ENCODE data around the gene KRT16. TPM values are rescaled to one million over a fixed set of nuclear protein-coding genes. Genes with fewer than 3 reads are reported as not detected.

Gene KRT16
- total and polyA plus RNA-seq, 2 of the 8 experiments (the other 6 are each of a cell fraction or from before 2014, with no cell fraction given) = not detected

DNA sequence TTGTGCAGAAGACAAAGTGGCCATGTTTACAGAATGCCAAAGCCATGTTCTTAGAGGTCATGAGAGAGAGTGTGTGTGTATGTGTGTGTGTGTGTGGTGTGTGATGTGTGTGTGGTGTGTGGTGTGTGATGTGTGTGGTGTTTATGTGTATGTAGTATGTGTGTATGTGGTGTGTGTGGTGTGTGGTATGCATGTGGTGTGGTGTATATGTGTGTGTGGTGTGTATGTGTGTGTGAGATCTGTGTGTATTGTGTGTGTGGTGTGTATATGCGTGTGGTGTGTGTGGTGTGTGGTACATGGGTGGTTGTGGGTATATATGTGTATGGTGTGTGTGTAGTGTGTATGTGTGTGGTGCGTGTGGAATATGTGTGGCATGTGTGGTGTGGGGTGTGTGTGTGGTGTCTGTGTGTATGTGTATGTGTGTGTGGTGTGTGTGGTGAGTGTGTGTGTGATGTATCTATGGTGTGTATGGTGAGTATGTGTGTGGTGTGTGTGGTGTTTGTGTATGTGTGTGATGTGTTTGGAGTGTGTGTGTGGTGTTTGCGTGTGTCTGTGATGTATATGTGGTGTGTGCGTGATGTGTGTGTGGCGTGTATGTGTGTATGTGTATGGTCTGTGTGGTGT, 20.0 kb upstream of the KRT16 start (continued):
- TF ChIP-seq, protein P1, sequence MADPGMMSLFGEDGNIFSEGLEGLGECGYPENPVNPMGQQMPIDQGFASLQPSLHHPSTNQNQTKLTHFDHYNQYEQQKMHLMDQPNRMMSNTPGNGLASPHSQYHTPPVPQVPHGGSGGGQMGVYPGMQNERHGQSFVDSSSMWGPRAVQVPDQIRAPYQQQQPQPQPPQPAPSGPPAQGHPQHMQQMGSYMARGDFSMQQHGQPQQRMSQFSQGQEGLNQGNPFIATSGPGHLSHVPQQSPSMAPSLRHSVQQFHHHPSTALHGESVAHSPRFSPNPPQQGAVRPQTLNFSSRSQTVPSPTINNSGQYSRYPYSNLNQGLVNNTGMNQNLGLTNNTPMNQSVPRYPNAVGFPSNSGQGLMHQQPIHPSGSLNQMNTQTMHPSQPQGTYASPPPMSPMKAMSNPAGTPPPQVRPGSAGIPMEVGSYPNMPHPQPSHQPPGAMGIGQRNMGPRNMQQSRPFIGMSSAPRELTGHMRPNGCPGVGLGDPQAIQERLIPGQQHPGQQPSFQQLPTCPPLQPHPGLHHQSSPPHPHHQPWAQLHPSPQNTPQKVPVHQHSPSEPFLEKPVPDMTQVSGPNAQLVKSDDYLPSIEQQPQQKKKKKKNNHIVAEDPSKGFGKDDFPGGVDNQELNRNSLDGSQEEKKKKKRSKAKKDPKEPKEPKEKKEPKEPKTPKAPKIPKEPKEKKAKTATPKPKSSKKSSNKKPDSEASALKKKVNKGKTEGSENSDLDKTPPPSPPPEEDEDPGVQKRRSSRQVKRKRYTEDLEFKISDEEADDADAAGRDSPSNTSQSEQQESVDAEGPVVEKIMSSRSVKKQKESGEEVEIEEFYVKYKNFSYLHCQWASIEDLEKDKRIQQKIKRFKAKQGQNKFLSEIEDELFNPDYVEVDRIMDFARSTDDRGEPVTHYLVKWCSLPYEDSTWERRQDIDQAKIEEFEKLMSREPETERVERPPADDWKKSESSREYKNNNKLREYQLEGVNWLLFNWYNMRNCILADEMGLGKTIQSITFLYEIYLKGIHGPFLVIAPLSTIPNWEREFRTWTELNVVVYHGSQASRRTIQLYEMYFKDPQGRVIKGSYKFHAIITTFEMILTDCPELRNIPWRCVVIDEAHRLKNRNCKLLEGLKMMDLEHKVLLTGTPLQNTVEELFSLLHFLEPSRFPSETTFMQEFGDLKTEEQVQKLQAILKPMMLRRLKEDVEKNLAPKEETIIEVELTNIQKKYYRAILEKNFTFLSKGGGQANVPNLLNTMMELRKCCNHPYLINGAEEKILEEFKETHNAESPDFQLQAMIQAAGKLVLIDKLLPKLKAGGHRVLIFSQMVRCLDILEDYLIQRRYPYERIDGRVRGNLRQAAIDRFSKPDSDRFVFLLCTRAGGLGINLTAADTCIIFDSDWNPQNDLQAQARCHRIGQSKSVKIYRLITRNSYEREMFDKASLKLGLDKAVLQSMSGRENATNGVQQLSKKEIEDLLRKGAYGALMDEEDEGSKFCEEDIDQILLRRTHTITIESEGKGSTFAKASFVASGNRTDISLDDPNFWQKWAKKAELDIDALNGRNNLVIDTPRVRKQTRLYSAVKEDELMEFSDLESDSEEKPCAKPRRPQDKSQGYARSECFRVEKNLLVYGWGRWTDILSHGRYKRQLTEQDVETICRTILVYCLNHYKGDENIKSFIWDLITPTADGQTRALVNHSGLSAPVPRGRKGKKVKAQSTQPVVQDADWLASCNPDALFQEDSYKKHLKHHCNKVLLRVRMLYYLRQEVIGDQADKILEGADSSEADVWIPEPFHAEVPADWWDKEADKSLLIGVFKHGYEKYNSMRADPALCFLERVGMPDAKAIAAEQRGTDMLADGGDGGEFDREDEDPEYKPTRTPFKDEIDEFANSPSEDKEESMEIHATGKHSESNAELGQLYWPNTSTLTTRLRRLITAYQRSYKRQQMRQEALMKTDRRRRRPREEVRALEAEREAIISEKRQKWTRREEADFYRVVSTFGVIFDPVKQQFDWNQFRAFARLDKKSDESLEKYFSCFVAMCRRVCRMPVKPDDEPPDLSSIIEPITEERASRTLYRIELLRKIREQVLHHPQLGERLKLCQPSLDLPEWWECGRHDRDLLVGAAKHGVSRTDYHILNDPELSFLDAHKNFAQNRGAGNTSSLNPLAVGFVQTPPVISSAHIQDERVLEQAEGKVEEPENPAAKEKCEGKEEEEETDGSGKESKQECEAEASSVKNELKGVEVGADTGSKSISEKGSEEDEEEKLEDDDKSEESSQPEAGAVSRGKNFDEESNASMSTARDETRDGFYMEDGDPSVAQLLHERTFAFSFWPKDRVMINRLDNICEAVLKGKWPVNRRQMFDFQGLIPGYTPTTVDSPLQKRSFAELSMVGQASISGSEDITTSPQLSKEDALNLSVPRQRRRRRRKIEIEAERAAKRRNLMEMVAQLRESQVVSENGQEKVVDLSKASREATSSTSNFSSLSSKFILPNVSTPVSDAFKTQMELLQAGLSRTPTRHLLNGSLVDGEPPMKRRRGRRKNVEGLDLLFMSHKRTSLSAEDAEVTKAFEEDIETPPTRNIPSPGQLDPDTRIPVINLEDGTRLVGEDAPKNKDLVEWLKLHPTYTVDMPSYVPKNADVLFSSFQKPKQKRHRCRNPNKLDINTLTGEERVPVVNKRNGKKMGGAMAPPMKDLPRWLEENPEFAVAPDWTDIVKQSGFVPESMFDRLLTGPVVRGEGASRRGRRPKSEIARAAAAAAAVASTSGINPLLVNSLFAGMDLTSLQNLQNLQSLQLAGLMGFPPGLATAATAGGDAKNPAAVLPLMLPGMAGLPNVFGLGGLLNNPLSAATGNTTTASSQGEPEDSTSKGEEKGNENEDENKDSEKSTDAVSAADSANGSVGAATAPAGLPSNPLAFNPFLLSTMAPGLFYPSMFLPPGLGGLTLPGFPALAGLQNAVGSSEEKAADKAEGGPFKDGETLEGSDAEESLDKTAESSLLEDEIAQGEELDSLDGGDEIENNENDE (IDR thresholded peaks at IDR 0.05; ENCODE audit: insufficient replicate concordance, low read length) = no peak
- no peak for TF ChIP-seq RXRA (IDR thresholded peaks at IDR 0.05; ENCODE audit: insufficient read depth, low read depth, low read length)
- TF ChIP-seq, protein P2, sequence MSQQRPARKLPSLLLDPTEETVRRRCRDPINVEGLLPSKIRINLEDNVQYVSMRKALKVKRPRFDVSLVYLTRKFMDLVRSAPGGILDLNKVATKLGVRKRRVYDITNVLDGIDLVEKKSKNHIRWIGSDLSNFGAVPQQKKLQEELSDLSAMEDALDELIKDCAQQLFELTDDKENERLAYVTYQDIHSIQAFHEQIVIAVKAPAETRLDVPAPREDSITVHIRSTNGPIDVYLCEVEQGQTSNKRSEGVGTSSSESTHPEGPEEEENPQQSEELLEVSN (IDR thresholded peaks at IDR 0.05) = no peak
- no peak for TF ChIP-seq CHD2 (IDR thresholded peaks at IDR 0.05; ENCODE audit: low read length)
- TF ChIP-seq CREB1 (IDR thresholded peaks at IDR 0.05) = no peak
- TF ChIP-seq NANOG (IDR thresholded peaks at IDR 0.05; ENCODE audit: insufficient read depth, low read depth, low read length, poor library complexity, severe bottlenecking) = no peak
- no peak for TF ChIP-seq CBX5 (IDR thresholded peaks at IDR 0.05; ENCODE audit: low read depth, low read length)
- no peak for TF ChIP-seq SIN3A (conservative IDR thresholded peaks at IDR 0.05 in 1 of 2, IDR thresholded peaks at IDR 0.05 in 1 of 2; ENCODE audit: low read depth in 1 of 2, low read length in 2 of 2)
- no peak for TF ChIP-seq USF2 (IDR thresholded peaks at IDR 0.05; ENCODE audit: low read length)

Measured in H1 (cell line).